ENCODE results near the gene TSPAN31.

TSPAN31 gene

GRCh38 chr12:57722716-57723629 is 21.9 kb upstream of the TSPAN31 start:
- no peak for DNase-seq

- no peak for DNase-seq
Measured at GRCh38 chr12:57723630-57723962, 21.2 kb upstream of the TSPAN31 start.

- no peak for DNase-seq
Measured at GRCh38 chr12:57724003-57724935, 20.6 kb upstream of the TSPAN31 start.

DNA sequence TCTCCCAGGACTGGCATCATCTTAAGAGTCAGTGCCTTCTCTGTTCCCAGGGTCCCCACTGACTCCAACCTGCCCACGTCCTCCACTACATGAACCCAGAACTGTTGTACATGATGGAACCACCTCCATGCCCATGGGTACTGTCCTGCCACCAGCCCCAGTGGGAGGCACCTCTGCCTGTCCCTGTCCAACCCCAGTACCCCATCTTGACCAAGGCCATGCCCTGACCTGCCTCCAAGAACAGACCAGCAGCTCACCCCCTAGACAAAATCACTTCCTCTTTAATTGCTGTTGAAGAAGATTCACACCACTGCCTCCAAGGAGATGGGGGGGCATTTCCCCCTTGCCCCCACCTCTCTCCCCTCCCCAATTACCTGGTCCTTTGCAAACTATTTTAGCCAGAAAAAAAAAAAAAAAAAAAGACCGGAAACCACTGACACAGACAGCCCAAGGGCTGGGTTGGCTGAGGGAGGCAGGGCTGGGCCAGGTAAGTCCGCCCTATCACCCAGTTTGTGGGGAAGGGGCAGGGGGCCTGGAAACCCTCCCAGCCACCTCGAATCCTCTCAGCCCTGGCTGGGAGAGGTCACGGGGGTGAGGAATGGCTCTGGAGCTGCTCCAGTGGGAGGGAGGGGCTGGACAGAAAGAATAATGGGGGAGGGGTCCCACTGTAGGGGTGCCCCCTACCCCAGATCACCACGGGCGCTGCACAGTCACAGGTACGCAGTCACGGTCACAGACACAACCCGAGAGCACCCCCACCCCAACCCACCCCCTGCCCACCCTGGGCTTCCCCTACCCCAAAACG is 19.7 kb upstream of the TSPAN31 start:
- DNase-seq: no peak

GRCh38 chr12:57725851-57726150 is 19.0 kb upstream of the TSPAN31 start:
- DNase-seq: no peak

GRCh38 chr12:57726151-57726883 is 18.5 kb upstream of the TSPAN31 start:
- peak; percentile 44 for DNase-seq

- no peak for DNase-seq
Measured at GRCh38 chr12:57726884-57727757, 17.7 kb upstream of the TSPAN31 start.

GRCh38 chr12:57727758-57728395 is 17.0 kb upstream of the TSPAN31 start:
- DNase-seq: no peak

- DNase-seq: no peak
Measured at GRCh38 chr12:57729321-57729844, 15.5 kb upstream of the TSPAN31 start.

- no peak for DNase-seq
Measured at GRCh38 chr12:57730336-57731067, 14.3 kb upstream of the TSPAN31 start.

DNA sequence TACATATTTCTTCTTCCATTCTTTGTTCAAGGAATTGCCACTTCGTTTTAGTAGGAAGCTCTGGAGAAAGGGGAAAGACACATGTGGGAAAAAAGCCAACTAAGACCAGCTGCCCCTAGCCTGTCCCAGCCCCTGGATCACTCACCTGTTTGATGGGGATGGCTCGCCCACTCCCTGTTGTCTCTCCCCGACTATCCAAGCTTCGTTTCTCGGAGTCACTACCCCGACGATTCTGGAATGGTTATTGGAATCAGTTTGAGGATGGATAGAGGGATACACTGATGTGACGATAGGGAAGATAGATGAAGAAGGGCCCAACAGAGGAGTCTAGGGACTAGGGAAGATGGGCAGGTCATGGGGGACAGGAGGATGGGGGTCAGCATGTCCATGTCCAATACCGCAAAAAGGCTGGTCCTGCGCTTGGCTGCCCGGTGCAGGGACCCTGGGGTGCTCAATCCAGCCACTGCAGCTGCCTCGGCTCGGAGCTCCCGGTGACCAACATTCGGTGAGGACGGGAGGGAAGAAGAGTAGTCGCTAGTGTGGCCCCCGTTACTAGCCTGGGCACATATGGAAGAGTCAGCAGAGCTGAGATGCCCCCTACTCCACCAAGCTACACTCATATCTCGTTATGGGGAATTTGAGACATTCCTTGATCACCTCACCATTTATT is 13.3 kb upstream of the TSPAN31 start:
- DNase-seq: no peak

DNA sequence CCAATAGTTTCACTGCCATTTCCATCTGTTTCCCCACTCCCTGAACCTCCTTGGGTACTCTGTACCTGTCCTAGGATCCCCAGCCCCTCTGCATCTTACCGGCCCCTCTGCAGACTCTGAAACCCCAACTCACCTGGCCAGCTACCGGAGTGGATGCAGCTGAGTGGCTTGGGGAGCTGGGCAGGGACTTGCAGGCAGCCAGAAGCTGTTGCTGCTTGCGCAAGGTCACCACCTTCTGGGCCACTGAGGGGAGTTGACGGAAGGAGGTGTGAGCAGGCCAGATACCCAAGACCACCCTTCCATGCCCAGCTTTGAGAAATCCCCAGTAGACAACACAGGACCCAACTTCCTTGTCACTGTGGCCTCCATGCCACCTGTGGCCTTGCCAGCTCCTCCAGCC is 12.6 kb upstream of the TSPAN31 start:
- DNase-seq: no peak

GRCh38 chr12:57732726-57733593 is 11.9 kb upstream of the TSPAN31 start:
- no peak for DNase-seq

DNA sequence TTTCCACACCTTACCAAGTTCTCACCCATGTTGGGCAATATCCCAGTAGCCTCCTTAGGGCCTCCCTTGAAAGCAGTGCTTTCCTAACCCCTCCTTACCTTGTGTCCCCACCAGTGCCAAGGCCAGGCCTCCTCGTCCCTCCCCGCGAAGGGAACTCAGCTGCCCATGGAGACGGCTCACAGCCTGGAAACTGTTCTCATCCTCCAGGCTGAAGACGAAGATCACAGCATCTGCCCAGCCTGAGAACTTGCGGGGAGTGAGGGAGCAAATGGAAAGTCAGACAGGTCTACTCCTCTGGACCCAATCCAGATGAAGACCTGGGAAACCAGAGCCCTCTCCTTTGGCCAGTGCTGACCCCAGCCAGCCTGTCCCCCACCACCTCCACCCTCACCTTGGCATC is 10.9 kb upstream of the TSPAN31 start:
- no peak for DNase-seq

GRCh38 chr12:57734591-57734990 is 10.2 kb upstream of the TSPAN31 start:
- no peak for DNase-seq

GRCh38 chr12:57735198-57735855 is 9.5 kb upstream of the TSPAN31 start:
- DNase-seq: no peak

GRCh38 chr12:57735952-57736740 is 8.7 kb upstream of the TSPAN31 start:
- DNase-seq: no peak

Measured in CD4-positive, alpha-beta T cell treated with Interleukin-17A for 4 hours (primary cell).